Tibial nerve (tissue), 4 donors: ENCODE results near the gene KCNIP3. TPM values are rescaled to one million over a fixed set of nuclear protein-coding genes. Genes with fewer than 3 reads are reported as not detected.

Experiments
- DNase-seq, 2 donors: peaks; one replicate each; pipeline ENCODE4 v3.0.0-alpha.2; 2019; ENCODE audit warnings: low spot score in 2 of 2
- H3K27ac ChIP-seq, 4 donors: fragments of 200-600 bp; sonication (generic) in 3 of 4; one replicate each; pipeline ENCODE4 v1.5.1; 2017 to 2019; ENCODE audit warnings: mild to moderate bottlenecking in 1 of 4
- H3K27me3 ChIP-seq, 2 donors: fragments of 200-600 bp; sonication (generic) in 1 of 2; one replicate each; pipeline versions ENCODE4 v1.5.1 to v1.6.0; 2017 to 2019
- H3K36me3 ChIP-seq, 3 donors: fragments of 200-600 bp; sonication (generic); one replicate each; pipeline ENCODE4 v1.5.1; 2018 to 2019
- H3K4me1 ChIP-seq, 4 donors: fragments of 200-600 bp; sonication (generic) in 3 of 4; one replicate each; pipeline ENCODE4 v1.5.1; 2017 to 2019
- H3K4me3 ChIP-seq, 4 donors: fragments of 200-600 bp; sonication (generic) in 3 of 4; one replicate each; pipeline ENCODE4 v1.5.1; 2017 to 2019; ENCODE audit warnings: mild to moderate bottlenecking in 1 of 4, moderate library complexity in 1 of 4
- H3K9me3 ChIP-seq, 4 donors: fragments of 200-600 bp; sonication (generic) in 3 of 4; one replicate each; pipeline ENCODE4 v1.5.1; 2017 to 2019
- EP300 ChIP-seq, 2 donors: sonication (generic); formaldehyde crosslinking; IDR thresholded peaks; one replicate each; pipeline ENCODE4 v1.6.1; 2017; ENCODE audit warnings: antibody characterized with exemption in 2 of 2, mild to moderate bottlenecking in 1 of 2
- POLR2A ChIP-seq, 2 donors: fragments of 450-650 bp; IDR thresholded peaks; one replicate each; pipeline ENCODE4 v1.6.1; 2017; ENCODE audit warnings: antibody characterized with exemption in 2 of 2, mild to moderate bottlenecking in 2 of 2, moderate library complexity in 2 of 2
- WGBS, 2 donors: methylation state at CpG; one replicate each; pipeline ENCODE4 v1.1.5; 2018; 5-methylcytosine and 5-hydroxymethylcytosine counted together
- total RNA-seq, 4 donors: library from RNA; depleted of rRNA; stranded (reverse); fragments of >200 nt; gene quantifications; one replicate each; pipeline ENCODE4 v1.1.0, GENCODE V29; 2016
- TF ChIP-seq, protein P1 (sequence below), 5 experiments: fragments of 200-600 bp in 3 of 5; fragments of 450-650 bp in 2 of 5; sonication (generic) in 3 of 5; IDR thresholded peaks; one replicate each; pipeline ENCODE4 v1.5.1; 2016 to 2019; ENCODE audit warnings: antibody characterized with exemption in 5 of 5, mild to moderate bottlenecking in 3 of 5, moderate library complexity in 2 of 5

KCNIP3 gene
- total RNA-seq, 4 donors from 2014 or later = 35.1 to 90.8 (median 50.2) TPM

DNA sequence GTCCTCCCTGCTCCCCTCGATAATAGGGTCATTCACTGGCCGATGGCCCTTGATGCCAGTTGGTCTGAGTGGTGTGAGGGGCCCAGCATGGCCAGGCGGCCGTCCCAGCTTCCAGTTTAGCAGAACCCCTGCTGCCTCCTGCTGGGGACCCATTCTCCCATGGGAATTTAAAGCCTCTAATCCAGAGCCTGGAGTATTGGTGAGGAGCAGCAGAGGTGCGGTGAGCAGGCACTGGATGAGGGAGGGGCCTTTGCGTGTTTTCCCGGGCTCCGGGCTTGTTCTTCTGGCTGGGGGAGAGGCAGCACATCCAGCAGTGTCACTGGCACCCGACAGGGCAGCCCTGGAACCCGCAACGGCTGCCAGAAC is 17.4 kb downstream of the KCNIP3 start:
- Histone ChIP-seq H3K27ac (no peak overlapping the region), H3K36me3 (no peaks in the 10 kb centered on the region), H3K4me1 (no peaks in the 10 kb centered on the region), H3K4me3 (no peak overlapping the region), H3K9me3 (no peaks in the 10 kb centered on the region), H3K27me3 (peaks cover 0 to 8% of the 10 kb centered on the region in 2 donors)
- TF ChIP-seq POLR2A (IDR thresholded peaks at IDR 0.05) (no peak), EP300 (IDR thresholded peaks at IDR 0.05) (no peak)
- TF ChIP-seq, protein P1, sequence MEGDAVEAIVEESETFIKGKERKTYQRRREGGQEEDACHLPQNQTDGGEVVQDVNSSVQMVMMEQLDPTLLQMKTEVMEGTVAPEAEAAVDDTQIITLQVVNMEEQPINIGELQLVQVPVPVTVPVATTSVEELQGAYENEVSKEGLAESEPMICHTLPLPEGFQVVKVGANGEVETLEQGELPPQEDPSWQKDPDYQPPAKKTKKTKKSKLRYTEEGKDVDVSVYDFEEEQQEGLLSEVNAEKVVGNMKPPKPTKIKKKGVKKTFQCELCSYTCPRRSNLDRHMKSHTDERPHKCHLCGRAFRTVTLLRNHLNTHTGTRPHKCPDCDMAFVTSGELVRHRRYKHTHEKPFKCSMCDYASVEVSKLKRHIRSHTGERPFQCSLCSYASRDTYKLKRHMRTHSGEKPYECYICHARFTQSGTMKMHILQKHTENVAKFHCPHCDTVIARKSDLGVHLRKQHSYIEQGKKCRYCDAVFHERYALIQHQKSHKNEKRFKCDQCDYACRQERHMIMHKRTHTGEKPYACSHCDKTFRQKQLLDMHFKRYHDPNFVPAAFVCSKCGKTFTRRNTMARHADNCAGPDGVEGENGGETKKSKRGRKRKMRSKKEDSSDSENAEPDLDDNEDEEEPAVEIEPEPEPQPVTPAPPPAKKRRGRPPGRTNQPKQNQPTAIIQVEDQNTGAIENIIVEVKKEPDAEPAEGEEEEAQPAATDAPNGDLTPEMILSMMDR (IDR thresholded peaks at IDR 0.05) = no peak
- WGBS, 2 donors = 74 to 83% methylated on average over 11 of the region's 11 CpGs
- no peak for DNase-seq

DNA sequence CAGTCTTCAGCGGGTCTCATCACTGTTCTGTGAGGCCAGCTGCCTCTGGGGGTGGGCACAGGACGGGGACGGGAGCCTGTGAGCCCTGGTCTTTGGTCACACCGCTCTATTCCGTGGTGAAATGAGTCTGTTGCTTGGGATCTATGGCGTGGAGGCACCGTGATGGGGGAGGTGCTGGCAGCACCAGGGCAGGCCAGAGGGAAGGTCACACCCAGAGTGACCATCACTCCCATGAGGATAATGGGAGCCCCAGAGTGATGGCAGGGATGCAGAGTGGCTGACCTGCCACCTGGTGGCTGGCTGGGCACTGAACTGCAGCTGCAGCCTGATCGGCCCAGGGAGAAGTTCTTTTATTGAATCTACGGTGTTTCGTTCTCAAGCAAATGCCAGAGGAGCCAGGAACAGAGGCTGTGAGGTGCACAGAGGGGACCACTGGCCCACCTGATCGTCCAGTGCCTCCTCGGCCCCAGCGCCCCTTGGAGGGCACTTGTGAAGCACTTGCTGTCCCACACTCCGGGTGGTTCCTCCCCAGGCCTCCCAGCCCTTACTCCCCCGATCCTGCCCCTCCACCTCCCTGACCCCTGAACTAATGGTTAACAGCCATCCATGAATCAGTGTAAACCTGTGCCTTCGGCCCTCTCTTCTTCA is 17.9 kb downstream of the KCNIP3 start:
- H3K27ac ChIP-seq = no peak overlapping the region
- no peak for DNase-seq
- H3K27me3 ChIP-seq = peaks cover 0 to 8% of the 10 kb centered on the region in 2 donors
- 72 to 78% methylated on average over 13 to 16 of the region's 16 CpGs for WGBS, 2 donors
- H3K4me3 ChIP-seq = no peak overlapping the region
- no peaks in the 10 kb centered on the region for H3K4me1 ChIP-seq
- H3K9me3 ChIP-seq = no peaks in the 10 kb centered on the region
- H3K36me3 ChIP-seq = no peaks in the 10 kb centered on the region
- TF ChIP-seq EP300 (IDR thresholded peaks at IDR 0.05) = no peak
- TF ChIP-seq, protein P1 (IDR thresholded peaks at IDR 0.05) = peak in 3 of 5 experiments; percentile 9 to 33 (median 12)

DNA sequence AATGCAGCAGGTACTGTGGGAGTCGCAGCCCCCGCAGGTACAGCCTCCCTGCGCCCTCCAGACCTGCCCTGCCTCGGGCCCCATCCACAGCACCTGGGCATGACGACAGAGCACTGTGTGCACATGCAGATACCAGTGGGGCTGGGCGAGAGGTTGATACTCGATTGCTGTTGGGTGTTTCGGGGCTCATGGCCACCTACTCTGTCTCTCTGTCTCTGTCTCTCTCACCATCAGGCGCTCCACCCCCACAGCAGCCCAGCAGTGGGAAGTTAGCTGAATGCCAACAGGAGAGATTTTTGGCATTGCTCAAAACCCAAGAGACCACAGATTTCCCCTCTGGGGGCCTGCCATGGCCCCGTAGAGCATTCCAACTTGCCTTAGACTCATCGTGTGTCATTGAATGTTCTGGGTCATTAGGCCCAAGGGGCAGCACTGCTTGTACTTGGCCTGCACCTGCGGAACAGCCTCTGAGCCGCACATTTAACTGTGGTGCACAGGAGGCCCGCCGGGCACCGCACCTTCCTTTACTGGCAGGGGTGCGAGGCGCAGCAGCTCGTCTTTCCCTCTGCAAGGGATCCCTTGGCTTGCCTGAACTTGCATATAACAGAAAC is 18.8 kb downstream of the KCNIP3 start:
- Histone ChIP-seq H3K27me3 (peaks cover 0 to 8% of the 10 kb centered on the region in 2 donors), H3K27ac (no peak overlapping the region), H3K4me3 (no peak overlapping the region), H3K36me3 (no peaks in the 10 kb centered on the region), H3K4me1 (no peaks in the 10 kb centered on the region), H3K9me3 (no peaks in the 10 kb centered on the region)
- TF ChIP-seq EP300 (IDR thresholded peaks at IDR 0.05) (no peak), POLR2A (IDR thresholded peaks at IDR 0.05) (no peak)
- TF ChIP-seq, protein P1 (IDR thresholded peaks at IDR 0.05) = no peak
- WGBS, 2 donors = 82 to 87% methylated on average over 11 to 17 of the region's 19 CpGs
- DNase-seq = no peak

GRCh38 chr2:95316466-95317122 is 19.4 kb downstream of the KCNIP3 start:
- no peak for TF ChIP-seq POLR2A (IDR thresholded peaks at IDR 0.05)
- no peak for TF ChIP-seq EP300 (IDR thresholded peaks at IDR 0.05)
- TF ChIP-seq, protein P1 (IDR thresholded peaks at IDR 0.05) = no peak
- no peak overlapping the region for H3K4me3 ChIP-seq
- H3K36me3 ChIP-seq = no peaks in the 10 kb centered on the region
- DNase-seq = no peak
- peaks cover 0 to 8% of the 10 kb centered on the region in 2 donors for H3K27me3 ChIP-seq
- H3K27ac ChIP-seq = no peak overlapping the region
- 65 to 67% methylated on average over 8 of the region's 8 CpGs for WGBS, 2 donors
- H3K9me3 ChIP-seq = no peaks in the 10 kb centered on the region
- no peaks in the 10 kb centered on the region for H3K4me1 ChIP-seq

GRCh38 chr2:95317123-95317500 is 20.0 kb downstream of the KCNIP3 start:
- WGBS, 2 donors = 39 to 93% methylated on average over 2 to 4 of the region's 6 CpGs
- H3K9me3 ChIP-seq = no peaks in the 10 kb centered on the region
- DNase-seq = no peak
- H3K4me1 ChIP-seq = no peaks in the 10 kb centered on the region
- peaks cover 0 to 5% of the 10 kb centered on the region in 2 donors for H3K27me3 ChIP-seq
- TF ChIP-seq, protein P1 (IDR thresholded peaks at IDR 0.05) = no peak
- TF ChIP-seq EP300 (IDR thresholded peaks at IDR 0.05) = no peak
- no peak for TF ChIP-seq POLR2A (IDR thresholded peaks at IDR 0.05)
- no peak overlapping the region for H3K4me3 ChIP-seq
- no peaks in the 10 kb centered on the region for H3K36me3 ChIP-seq
- H3K27ac ChIP-seq = no peak overlapping the region
